Transverse colon (tissue), 4 donors: ENCODE measurements around the gene FOXP1. TPM values are rescaled to one million over a fixed set of nuclear protein-coding genes. Genes with fewer than 3 reads are reported as not detected.

ENCODE experiments used
- DNase-seq: peaks from one replicate; pipeline ENCODE4 v3.0.0-alpha.2; 2019
- H3K27ac ChIP-seq, 4 donors: fragments of 200-600 bp; sonication (generic); 2 replicates each; pipeline ENCODE4 v1.5.1; 2016 to 2018; ENCODE audit warnings: inconsistent platforms in 4 of 4
- H3K27me3 ChIP-seq: fragments of 200-600 bp; sonication (generic); 2 replicates; pipeline ENCODE4 v1.5.1; 2017; ENCODE audit warnings: inconsistent platforms
- H3K36me3 ChIP-seq, 4 donors: fragments of 200-600 bp; sonication (generic); 2 replicates each; pipeline ENCODE4 v1.5.1; 2017 to 2019; ENCODE audit warnings: inconsistent platforms in 4 of 4
- H3K4me1 ChIP-seq, 4 donors: fragments of 200-600 bp; sonication (generic); 2 replicates each; pipeline ENCODE4 v1.5.1; 2017 to 2020; ENCODE audit warnings: inconsistent platforms in 4 of 4
- H3K4me3 ChIP-seq, 4 donors: fragments of 200-600 bp; sonication (generic); 1 replicate in 1 of 4; 2 replicates in 3 of 4; pipeline versions ENCODE4 v1.5.1 to v1.6.1; 2017 to 2019; ENCODE audit warnings: inconsistent platforms in 4 of 4
- H3K9me3 ChIP-seq, 2 donors: fragments of 200-600 bp; sonication (generic); 2 replicates each; pipeline ENCODE4 v1.5.1; 2017 to 2019; ENCODE audit warnings: inconsistent platforms in 2 of 2
- EP300 ChIP-seq: sonication (generic); formaldehyde crosslinking; IDR thresholded peaks from one replicate; pipeline ENCODE4 v1.6.1; 2017; ENCODE audit warnings: antibody characterized with exemption, low read depth
- POLR2A ChIP-seq: fragments of 450-650 bp; IDR thresholded peaks from one replicate; pipeline ENCODE4 v1.6.1; 2016; ENCODE audit warnings: antibody characterized with exemption, mild to moderate bottlenecking, moderate library complexity
- POLR2AphosphoS5 ChIP-seq, 3 donors: sonication (generic); formaldehyde crosslinking; IDR thresholded peaks; one replicate each; pipeline ENCODE4 v1.6.1; 2016; ENCODE audit warnings: antibody characterized with exemption in 3 of 3
- WGBS, 2 donors: methylation state at CpG; one replicate each; pipeline ENCODE4 v1.1.5; 2018; ENCODE audit warnings: low coverage in 1 of 2; 5-methylcytosine and 5-hydroxymethylcytosine counted together
- in situ Hi-C, 4 donors: fragments of 200-750 bp; cut with MboI; loops; one replicate each; pipeline versions ENCODE4 v1.15.0 to v1.15.1; 2017; ENCODE audit warnings: low sequenced_read_pairs in 3 of 4, low pct_ligation_motif_present in 1 of 4, low pct_unique_long_range_greater_than_20kb in 1 of 4
- intact Hi-C: fragments of 100-400 bp; cut with DNase I; formaldehyde crosslinking; loops from one replicate; pipeline ENCODE4 v1.15.1; 2023; ENCODE audit warnings: low total_unique reads
- total RNA-seq, 4 donors: library from RNA; depleted of rRNA; stranded (reverse); fragments of >200 nt; gene quantifications; one replicate each; pipeline ENCODE4 v1.1.0, GENCODE V29; 2016
- TF ChIP-seq, protein P1 (sequence below), 5 experiments: fragments of 200-600 bp in 3 of 5; fragments of 450-650 bp in 2 of 5; sonication (generic) in 3 of 5; IDR thresholded peaks; 1 replicate in 2 of 5; 2 replicates in 3 of 5; pipeline ENCODE4 v1.5.1; 2016 to 2017; ENCODE audit warnings: antibody characterized with exemption in 5 of 5, inconsistent platforms in 3 of 5, mild to moderate bottlenecking in 2 of 5, moderate library complexity in 1 of 5

FOXP1 gene
- total RNA-seq, 4 donors from 2014 or later, result 102 to 260 (median 150) TPM

DNA sequence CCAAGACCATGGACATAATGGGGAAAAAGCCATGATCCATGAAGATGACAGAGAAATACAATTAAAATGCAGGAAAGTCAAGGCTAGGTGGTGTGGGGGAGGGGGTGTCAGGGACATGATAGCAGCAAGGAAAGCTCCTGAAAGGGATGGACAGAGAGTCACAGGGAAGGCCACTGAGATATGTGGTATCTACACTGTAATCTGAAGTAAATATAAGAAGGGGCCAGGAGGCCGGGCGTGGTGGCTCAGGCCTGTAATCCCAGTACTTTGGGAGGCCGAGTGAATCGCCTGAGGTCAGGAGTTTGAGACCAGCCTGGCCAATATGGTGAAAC lies 62.5 kb downstream of the FOXP1 start:
- intact Hi-C loops, result no loop called here
- WGBS, 2 donors, result 94 to 98% methylated on average over 4 of the region's 4 CpGs

DNA sequence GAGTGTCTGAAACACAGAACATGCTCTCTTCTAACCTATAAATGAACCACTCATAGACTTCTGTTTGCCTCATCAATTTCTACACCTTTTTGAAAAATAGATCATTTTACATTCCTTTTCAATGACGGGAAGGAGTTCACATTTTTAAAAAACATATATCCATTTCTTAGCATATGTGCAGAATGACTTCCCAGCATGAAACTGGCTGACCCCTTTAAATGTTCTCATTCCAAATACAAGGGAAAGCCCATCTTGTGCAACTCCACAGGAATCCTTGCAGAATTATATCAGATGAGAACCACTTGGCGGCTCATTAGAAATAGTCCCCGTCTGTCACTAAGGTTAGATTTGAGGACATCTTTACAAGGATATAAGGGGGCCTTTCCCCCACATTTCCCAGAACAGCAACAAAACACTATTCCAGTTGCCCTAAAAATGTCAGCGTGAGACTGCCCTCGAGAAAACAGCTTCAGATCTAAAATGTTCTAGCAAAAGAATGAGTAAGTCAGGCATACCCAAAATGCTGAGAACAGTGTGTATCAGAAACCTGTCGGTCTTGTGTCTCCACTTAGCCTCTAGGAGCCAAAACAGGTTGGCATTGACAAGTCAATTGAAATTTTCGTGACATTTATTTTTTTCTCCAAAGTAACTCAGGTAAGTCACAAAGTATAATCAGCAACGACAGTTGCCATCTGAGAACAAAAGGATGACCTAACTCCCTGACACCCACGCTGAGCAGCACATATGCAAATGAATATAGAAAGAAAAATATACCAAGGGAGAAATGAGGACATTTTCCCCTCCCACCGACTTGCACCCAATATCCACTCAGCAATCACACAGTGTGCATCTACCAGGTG lies 63.1 kb downstream of the FOXP1 start:
- in situ Hi-C loops, result no loop called here
- intact Hi-C loops, result no loop called here
- TF ChIP-seq EP300 (no peak), POLR2A (no peak)
- TF ChIP-seq, protein P1, sequence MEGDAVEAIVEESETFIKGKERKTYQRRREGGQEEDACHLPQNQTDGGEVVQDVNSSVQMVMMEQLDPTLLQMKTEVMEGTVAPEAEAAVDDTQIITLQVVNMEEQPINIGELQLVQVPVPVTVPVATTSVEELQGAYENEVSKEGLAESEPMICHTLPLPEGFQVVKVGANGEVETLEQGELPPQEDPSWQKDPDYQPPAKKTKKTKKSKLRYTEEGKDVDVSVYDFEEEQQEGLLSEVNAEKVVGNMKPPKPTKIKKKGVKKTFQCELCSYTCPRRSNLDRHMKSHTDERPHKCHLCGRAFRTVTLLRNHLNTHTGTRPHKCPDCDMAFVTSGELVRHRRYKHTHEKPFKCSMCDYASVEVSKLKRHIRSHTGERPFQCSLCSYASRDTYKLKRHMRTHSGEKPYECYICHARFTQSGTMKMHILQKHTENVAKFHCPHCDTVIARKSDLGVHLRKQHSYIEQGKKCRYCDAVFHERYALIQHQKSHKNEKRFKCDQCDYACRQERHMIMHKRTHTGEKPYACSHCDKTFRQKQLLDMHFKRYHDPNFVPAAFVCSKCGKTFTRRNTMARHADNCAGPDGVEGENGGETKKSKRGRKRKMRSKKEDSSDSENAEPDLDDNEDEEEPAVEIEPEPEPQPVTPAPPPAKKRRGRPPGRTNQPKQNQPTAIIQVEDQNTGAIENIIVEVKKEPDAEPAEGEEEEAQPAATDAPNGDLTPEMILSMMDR (IDR thresholded peaks at IDR 0.05), result no peak
- Histone ChIP-seq H3K9me3 (no peaks in the 10 kb centered on the region), H3K4me1 (peaks cover 0 to 16% (median 9%) of the 10 kb centered on the region in 4 donors), H3K36me3 (no peaks in the 10 kb centered on the region), H3K4me3 (no peak overlapping the region), H3K27me3 (no peaks in the 10 kb centered on the region), H3K27ac (no peak overlapping the region)
- no peak for DNase-seq
- 86 to 95% methylated on average over 8 to 10 of the region's 10 CpGs for WGBS, 2 donors

More for the DNA sequence above, 62.5 kb downstream of the FOXP1 start:
- Histone ChIP-seq H3K36me3 (no peaks in the 10 kb centered on the region), H3K27me3 (no peaks in the 10 kb centered on the region), H3K4me3 (no peak overlapping the region), H3K9me3 (no peaks in the 10 kb centered on the region), H3K27ac (no peak overlapping the region), H3K4me1 (peaks cover 0 to 14% (median 5%) of the 10 kb centered on the region in 4 donors)
- no peak for TF ChIP-seq POLR2AphosphoS5 (IDR thresholded peaks at IDR 0.05)
- TF ChIP-seq EP300, result no peak
- TF ChIP-seq, protein P1 (IDR thresholded peaks at IDR 0.05), result no peak
- TF ChIP-seq POLR2A, result no peak
- DNase-seq, result no peak
- in situ Hi-C loops, result no loop called here

DNA sequence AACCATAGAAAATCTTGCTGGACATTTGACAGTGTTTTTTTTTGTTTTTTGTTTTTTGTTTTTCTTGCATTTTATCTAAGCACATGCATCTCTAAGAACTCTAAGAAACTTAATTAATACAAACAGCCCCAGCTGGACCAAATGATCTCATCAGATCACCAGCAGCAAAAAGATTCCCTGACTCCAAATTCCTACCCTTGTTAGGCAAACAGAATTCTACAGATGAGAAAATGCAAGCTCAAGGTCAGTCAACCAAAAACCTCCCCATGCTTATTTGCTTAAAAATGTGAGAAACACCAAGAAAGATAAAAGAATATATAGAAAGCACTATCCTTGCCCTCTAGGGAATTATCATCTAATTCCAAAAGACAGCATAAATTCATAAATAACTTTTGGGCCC lies 65.4 kb downstream of the FOXP1 start:
- no peak for DNase-seq
- in situ Hi-C loops (no loop called here), intact Hi-C loops (no loop called here)
- H3K27ac ChIP-seq, result no peak overlapping the region
- no peak overlapping the region for H3K4me3 ChIP-seq
- peaks cover 0 to 20% (median 10%) of the 10 kb centered on the region in 4 donors for H3K4me1 ChIP-seq
- no peak for TF ChIP-seq EP300
- no peak for TF ChIP-seq POLR2AphosphoS5 (IDR thresholded peaks at IDR 0.05)
- TF ChIP-seq, protein P1 (IDR thresholded peaks at IDR 0.05), result no peak
- no peak for TF ChIP-seq POLR2A
- H3K36me3 ChIP-seq, result no peaks in the 10 kb centered on the region
- H3K9me3 ChIP-seq, result no peaks in the 10 kb centered on the region
- H3K27me3 ChIP-seq, result no peaks in the 10 kb centered on the region

DNA sequence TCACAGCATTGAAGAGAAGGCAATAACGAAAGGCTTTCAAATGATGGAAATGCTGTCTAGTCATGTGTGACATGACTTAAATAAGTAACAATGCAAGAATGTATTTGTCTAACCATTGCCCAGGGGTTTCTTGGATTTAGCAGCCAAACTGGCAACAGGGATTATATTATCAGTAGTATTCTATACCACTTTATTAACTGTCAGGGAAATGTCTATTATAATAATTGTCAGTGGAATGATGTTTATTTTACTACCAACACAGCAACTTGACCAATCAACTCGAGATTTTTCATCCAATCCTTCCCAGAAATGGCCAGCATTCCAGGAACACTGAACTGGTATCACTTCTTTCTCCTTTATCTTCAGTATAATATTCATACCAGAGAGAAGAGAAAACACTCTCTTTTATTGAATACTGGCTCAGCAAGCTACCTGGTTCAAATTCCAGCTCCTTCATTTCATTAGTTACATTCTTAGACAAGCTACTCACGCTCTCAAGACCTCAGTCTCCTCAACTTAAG lies 66.2 kb downstream of the FOXP1 start:
- intact Hi-C loops, result no loop called here
- Histone ChIP-seq H3K9me3 (no peaks in the 10 kb centered on the region), H3K27me3 (no peaks in the 10 kb centered on the region), H3K4me1 (peaks cover 0 to 21% (median 10%) of the 10 kb centered on the region in 4 donors), H3K4me3 (no peak overlapping the region), H3K27ac (no peak overlapping the region), H3K36me3 (no peaks in the 10 kb centered on the region)
- in situ Hi-C loops, result no loop called here
- no peak for DNase-seq
- TF ChIP-seq POLR2AphosphoS5 (IDR thresholded peaks at IDR 0.05) (no peak), POLR2A (no peak), EP300 (no peak)
- TF ChIP-seq, protein P1 (IDR thresholded peaks at IDR 0.05), result no peak
- WGBS, 2 donors, result 82 to 89% methylated on average over 3 of the region's 3 CpGs
